Measurements from ENCODE around the gene PEX11A.

Gene PEX11A

GRCh38 chr15:89674526-89674925, 16.0 kb downstream of the PEX11A start:
- Histone ChIP-seq H3K4me1 (ENCODE audit: control insufficient read depth, low read depth, low read length) (no peaks in the 10 kb centered on the region), H3K27me3 (ENCODE audit: control insufficient read depth, insufficient read depth, low read length) (no peaks in the 10 kb centered on the region), H3K36me3 (ENCODE audit: control insufficient read depth, low read depth, low read length) (no peaks in the 10 kb centered on the region), H3K4me3 (ENCODE audit: low read length) (no peak overlapping the region), H3K9ac (ENCODE audit: low read length) (no peak overlapping the region), H3K9me3 (ENCODE audit: control insufficient read depth, low read depth, low read length) (no peaks in the 10 kb centered on the region), H3K27ac (ENCODE audit: low read length) (no peak overlapping the region)

GRCh38 chr15:89673165-89673512, 17.4 kb downstream of the PEX11A start:
- Histone ChIP-seq H3K4me1 (ENCODE audit: control insufficient read depth, low read depth, low read length) (no peaks in the 10 kb centered on the region), H3K36me3 (ENCODE audit: control insufficient read depth, low read depth, low read length) (no peaks in the 10 kb centered on the region), H3K4me3 (ENCODE audit: low read length) (no peak overlapping the region), H3K27me3 (ENCODE audit: control insufficient read depth, insufficient read depth, low read length) (no peaks in the 10 kb centered on the region), H3K27ac (ENCODE audit: low read length) (no peak overlapping the region), H3K9me3 (ENCODE audit: control insufficient read depth, low read depth, low read length) (no peaks in the 10 kb centered on the region), H3K9ac (ENCODE audit: low read length) (no peak overlapping the region)

- Histone ChIP-seq H3K9me3 (ENCODE audit: control insufficient read depth, low read depth, low read length) (no peaks in the 10 kb centered on the region), H3K4me3 (ENCODE audit: low read length) (no peak overlapping the region), H3K27ac (ENCODE audit: low read length) (no peak overlapping the region), H3K9ac (ENCODE audit: low read length) (no peak overlapping the region), H3K27me3 (ENCODE audit: control insufficient read depth, insufficient read depth, low read length) (no peaks in the 10 kb centered on the region), H3K4me1 (ENCODE audit: control insufficient read depth, low read depth, low read length) (no peaks in the 10 kb centered on the region), H3K36me3 (ENCODE audit: control insufficient read depth, low read depth, low read length) (no peaks in the 10 kb centered on the region)
Observed at GRCh38 chr15:89672221-89673164, 18.1 kb downstream of the PEX11A start.

DNA sequence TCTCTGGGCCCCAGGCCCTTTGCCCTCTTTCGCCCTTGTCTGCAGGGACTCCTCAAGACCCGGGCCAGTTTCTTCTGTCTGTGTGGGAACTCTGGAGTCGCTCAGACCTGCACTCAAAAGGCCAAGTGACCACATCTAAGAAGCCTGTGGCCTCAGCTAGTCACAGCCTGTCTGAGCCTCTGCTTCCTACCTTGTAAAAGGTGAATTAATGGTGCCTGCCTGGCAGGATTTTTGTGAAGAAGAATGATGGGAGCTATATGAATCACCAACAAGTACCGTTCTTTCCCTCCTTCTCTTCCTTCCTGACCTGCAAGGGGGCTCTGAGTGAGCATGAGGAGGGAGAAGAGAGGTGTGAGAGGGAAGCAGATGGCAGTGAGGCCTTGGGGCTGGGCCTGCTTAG, 18.9 kb downstream of the PEX11A start:
- Histone ChIP-seq H3K27me3 (ENCODE audit: control insufficient read depth, insufficient read depth, low read length) (peaks cover 3% of the 10 kb centered on the region), H3K4me3 (ENCODE audit: low read length) (no peak overlapping the region), H3K9me3 (ENCODE audit: control insufficient read depth, low read depth, low read length) (no peaks in the 10 kb centered on the region), H3K36me3 (ENCODE audit: control insufficient read depth, low read depth, low read length) (no peaks in the 10 kb centered on the region), H3K27ac (ENCODE audit: low read length) (no peak overlapping the region), H3K9ac (ENCODE audit: low read length) (no peak overlapping the region), H3K4me1 (ENCODE audit: control insufficient read depth, low read depth, low read length) (no peaks in the 10 kb centered on the region)

DNA sequence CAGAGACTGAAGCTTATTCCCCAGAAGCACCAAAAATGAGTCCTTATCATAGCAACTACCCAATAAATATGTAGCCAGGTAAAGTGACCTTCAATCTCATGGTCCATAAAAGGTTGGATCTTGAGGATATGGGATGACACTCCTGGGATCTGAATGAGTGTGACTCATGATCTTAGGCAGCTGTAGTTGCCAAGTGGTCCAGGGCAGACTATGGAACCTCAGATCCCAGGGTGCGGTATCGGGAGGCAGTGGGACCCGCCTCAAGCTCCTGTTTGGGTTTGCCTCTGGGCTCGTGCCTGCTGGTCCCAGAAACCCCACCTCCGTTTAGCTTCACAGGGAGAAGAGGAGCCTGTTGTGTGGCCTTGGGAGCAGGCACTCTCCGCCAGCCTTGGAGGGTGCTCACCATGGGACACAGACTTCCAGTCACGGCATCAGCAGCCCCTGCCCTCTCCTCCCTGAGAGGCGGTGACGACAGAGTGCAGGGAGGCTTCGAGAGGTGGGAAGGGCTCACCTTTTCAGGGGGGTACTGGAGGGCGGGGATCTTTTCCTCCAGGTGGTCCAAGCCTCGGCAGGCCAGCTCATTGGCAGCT, 19.5 kb downstream of the PEX11A start:
- Histone ChIP-seq H3K9me3 (ENCODE audit: control insufficient read depth, low read depth, low read length) (no peaks in the 10 kb centered on the region), H3K27me3 (ENCODE audit: control insufficient read depth, insufficient read depth, low read length) (peaks cover 9% of the 10 kb centered on the region), H3K4me1 (ENCODE audit: control insufficient read depth, low read depth, low read length) (no peaks in the 10 kb centered on the region), H3K36me3 (ENCODE audit: control insufficient read depth, low read depth, low read length) (no peaks in the 10 kb centered on the region), H3K27ac (ENCODE audit: low read length) (no peak overlapping the region), H3K4me3 (ENCODE audit: low read length) (no peak overlapping the region), H3K9ac (ENCODE audit: low read length) (no peak overlapping the region)

DNA sequence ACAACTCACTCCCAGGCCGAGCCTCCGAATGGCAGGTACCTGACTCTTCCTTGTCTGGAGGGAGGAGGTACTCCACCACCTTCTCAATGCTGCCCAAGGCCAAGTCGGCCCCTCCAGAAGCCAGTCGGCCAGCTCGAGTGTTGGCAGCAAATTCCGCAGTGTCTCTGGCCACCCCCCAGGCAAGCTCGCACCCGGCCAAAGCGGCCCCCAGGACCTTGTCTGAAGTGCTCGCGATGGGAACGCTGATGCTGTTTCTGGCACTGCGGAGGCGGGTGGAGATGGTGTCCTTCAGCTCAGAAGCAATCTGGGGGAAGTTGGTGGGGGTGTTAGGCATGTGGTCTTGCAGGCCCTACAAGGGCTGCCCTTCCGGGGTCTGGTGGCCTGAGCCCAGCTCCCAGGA, 20.6 kb downstream of the PEX11A start:
- H3K27ac ChIP-seq (ENCODE audit: low read length) = no peak overlapping the region
- no peaks in the 10 kb centered on the region for H3K36me3 ChIP-seq (ENCODE audit: control insufficient read depth, low read depth, low read length)
- peaks cover 18% of the 10 kb centered on the region for H3K27me3 ChIP-seq (ENCODE audit: control insufficient read depth, insufficient read depth, low read length)
- no peaks in the 10 kb centered on the region for H3K9me3 ChIP-seq (ENCODE audit: control insufficient read depth, low read depth, low read length)
- H3K9ac ChIP-seq (ENCODE audit: low read length) = no peak overlapping the region
- no peaks in the 10 kb centered on the region for H3K4me1 ChIP-seq (ENCODE audit: control insufficient read depth, low read depth, low read length)
- no peak overlapping the region for H3K4me3 ChIP-seq (ENCODE audit: low read length)

DNA sequence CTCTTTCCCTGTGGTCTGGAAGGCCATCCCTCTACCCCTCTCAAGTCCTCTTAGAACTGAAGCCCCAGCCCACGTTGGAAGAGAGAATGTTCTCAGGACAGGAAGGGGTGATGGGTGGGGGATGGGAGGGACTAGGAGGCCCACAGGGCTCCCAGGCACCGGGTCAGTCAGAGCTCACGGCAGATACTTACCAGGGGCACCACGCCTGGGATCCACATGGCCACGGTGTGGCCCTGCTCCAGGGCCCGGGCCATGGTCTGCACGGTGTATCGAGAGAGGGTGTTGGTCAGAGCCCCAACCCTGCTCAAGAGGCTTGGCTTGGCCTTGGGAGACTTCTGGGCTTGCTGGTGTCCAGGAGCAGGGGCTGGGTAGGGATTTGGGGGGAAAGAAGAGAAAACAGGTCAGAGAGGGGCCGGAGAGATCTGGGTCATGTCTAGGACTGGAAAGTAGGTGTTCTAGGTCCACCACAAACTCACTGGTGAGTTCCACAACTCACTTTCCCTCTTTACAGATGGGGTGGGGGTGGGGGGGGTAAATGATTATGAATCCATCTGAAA, 21.2 kb downstream of the PEX11A start:
- H3K4me1 ChIP-seq (ENCODE audit: control insufficient read depth, low read depth, low read length) = no peaks in the 10 kb centered on the region
- H3K4me3 ChIP-seq (ENCODE audit: low read length) = no peak overlapping the region
- no peaks in the 10 kb centered on the region for H3K9me3 ChIP-seq (ENCODE audit: control insufficient read depth, low read depth, low read length)
- no peaks in the 10 kb centered on the region for H3K36me3 ChIP-seq (ENCODE audit: control insufficient read depth, low read depth, low read length)
- H3K27me3 ChIP-seq (ENCODE audit: control insufficient read depth, insufficient read depth, low read length) = peaks cover 24% of the 10 kb centered on the region
- H3K27ac ChIP-seq (ENCODE audit: low read length) = no peak overlapping the region
- H3K9ac ChIP-seq (ENCODE audit: low read length) = no peak overlapping the region

GRCh38 chr15:89668171-89668570, 22.4 kb downstream of the PEX11A start:
- Histone ChIP-seq H3K27ac (ENCODE audit: low read length) (no peak overlapping the region), H3K36me3 (ENCODE audit: control insufficient read depth, low read depth, low read length) (no peaks in the 10 kb centered on the region), H3K4me1 (ENCODE audit: control insufficient read depth, low read depth, low read length) (no peaks in the 10 kb centered on the region), H3K9ac (ENCODE audit: low read length) (no peak overlapping the region), H3K4me3 (ENCODE audit: low read length) (no peak overlapping the region), H3K27me3 (ENCODE audit: control insufficient read depth, insufficient read depth, low read length) (peaks cover 30% of the 10 kb centered on the region), H3K9me3 (ENCODE audit: control insufficient read depth, low read depth, low read length) (no peaks in the 10 kb centered on the region)

DNA sequence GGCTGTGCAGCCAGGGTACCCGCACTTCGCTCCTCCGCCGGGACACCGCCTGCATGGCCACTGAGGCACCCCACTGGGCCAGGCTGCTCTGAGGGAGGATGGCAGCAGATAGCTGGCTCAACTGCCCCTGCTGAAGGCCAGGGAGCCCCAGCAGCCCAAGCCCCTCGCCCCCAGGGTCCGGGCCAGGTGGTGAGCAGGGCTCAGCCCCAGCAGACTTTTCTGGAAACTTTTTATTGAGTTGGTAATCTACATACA, 22.9 kb downstream of the PEX11A start:
- no peaks in the 10 kb centered on the region for H3K4me1 ChIP-seq (ENCODE audit: control insufficient read depth, low read depth, low read length)
- H3K27me3 ChIP-seq (ENCODE audit: control insufficient read depth, insufficient read depth, low read length) = peaks cover 30% of the 10 kb centered on the region
- H3K9me3 ChIP-seq (ENCODE audit: control insufficient read depth, low read depth, low read length) = no peaks in the 10 kb centered on the region
- H3K9ac ChIP-seq (ENCODE audit: low read length) = no peak overlapping the region
- no peak overlapping the region for H3K27ac ChIP-seq (ENCODE audit: low read length)
- no peaks in the 10 kb centered on the region for H3K36me3 ChIP-seq (ENCODE audit: control insufficient read depth, low read depth, low read length)
- no peak overlapping the region for H3K4me3 ChIP-seq (ENCODE audit: low read length)

- Histone ChIP-seq H3K27ac (ENCODE audit: low read length) (no peak overlapping the region), H3K4me3 (ENCODE audit: low read length) (no peak overlapping the region), H3K9me3 (ENCODE audit: control insufficient read depth, low read depth, low read length) (no peaks in the 10 kb centered on the region), H3K9ac (ENCODE audit: low read length) (no peak overlapping the region), H3K36me3 (ENCODE audit: control insufficient read depth, low read depth, low read length) (no peaks in the 10 kb centered on the region), H3K27me3 (ENCODE audit: control insufficient read depth, insufficient read depth, low read length) (peaks cover 30% of the 10 kb centered on the region), H3K4me1 (ENCODE audit: control insufficient read depth, low read depth, low read length) (no peaks in the 10 kb centered on the region)
Observed at GRCh38 chr15:89666858-89667705, 23.5 kb downstream of the PEX11A start.

DNA sequence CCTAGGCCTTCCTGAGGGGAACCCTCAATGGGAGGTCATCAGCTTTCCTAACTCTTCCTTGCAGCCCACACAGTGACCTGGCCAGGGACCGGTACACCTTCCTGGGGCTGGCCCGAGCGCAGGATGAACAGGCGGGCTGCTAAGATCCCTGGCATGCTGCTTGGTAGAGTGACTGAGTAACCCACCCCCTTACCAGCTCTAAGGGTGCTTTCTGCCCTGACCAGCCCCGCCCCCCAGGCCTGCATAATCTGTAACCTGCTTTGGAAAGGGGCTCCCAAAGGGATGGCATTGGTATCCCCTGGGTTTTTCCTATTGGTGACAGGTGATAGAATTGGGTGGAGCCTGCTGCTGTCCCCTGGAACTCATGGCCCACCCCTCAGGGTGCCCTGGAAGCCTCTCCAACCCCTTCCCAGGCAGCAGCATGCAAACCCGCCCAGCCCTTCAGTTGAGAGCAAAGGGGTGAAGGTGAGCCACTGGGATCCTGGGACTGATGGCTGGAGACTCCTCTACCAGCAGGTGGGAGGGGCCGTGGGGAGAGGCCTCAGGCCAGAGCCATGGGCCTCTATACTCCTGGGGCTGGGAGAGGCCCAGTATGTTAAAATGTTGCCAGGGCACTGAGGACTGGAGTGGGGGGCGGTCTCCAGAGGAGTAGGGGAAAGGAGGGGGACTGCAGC, 24.2 kb downstream of the PEX11A start:
- H3K9me3 ChIP-seq (ENCODE audit: control insufficient read depth, low read depth, low read length) = no peaks in the 10 kb centered on the region
- H3K27ac ChIP-seq (ENCODE audit: low read length) = no peak overlapping the region
- peak overlapping the region; percentile 44 for H3K4me3 ChIP-seq (ENCODE audit: low read length)
- H3K36me3 ChIP-seq (ENCODE audit: control insufficient read depth, low read depth, low read length) = no peaks in the 10 kb centered on the region
- peaks cover 30% of the 10 kb centered on the region for H3K27me3 ChIP-seq (ENCODE audit: control insufficient read depth, insufficient read depth, low read length)
- no peak overlapping the region for H3K9ac ChIP-seq (ENCODE audit: low read length)
- no peaks in the 10 kb centered on the region for H3K4me1 ChIP-seq (ENCODE audit: control insufficient read depth, low read depth, low read length)

All from iPS-18a (cell line).